Ishikawa (cell line): ENCODE measurements around the gene CD247.

ENCODE experiments used
- CEBPB ChIP-seq: IDR thresholded peaks from 2 replicates; pipeline ENCODE4 v1.6.1; 2012
- CREB1 ChIP-seq: IDR thresholded peaks from 2 replicates; pipeline ENCODE4 v1.6.1; 2012; ENCODE audit warnings: low read depth
- EGR1 ChIP-seq: IDR thresholded peaks from 2 replicates; pipeline ENCODE4 v1.6.1; 2012
- EP300 ChIP-seq: IDR thresholded peaks from 2 replicates; pipeline ENCODE4 v1.6.1; 2012; ENCODE audit warnings: borderline replicate concordance
- FOXM1 ChIP-seq: IDR thresholded peaks from 2 replicates; pipeline ENCODE4 v1.6.1; 2012; ENCODE audit warnings: low read depth, borderline replicate concordance
- MAX ChIP-seq: IDR thresholded peaks from 2 replicates; pipeline ENCODE4 v1.6.1; 2012
- NFIC ChIP-seq: IDR thresholded peaks from 2 replicates; pipeline ENCODE4 v1.6.1; 2012
- RAD21 ChIP-seq: IDR thresholded peaks from 2 replicates; pipeline ENCODE4 v1.6.1; 2012; ENCODE audit warnings: low read depth
- REST ChIP-seq: IDR thresholded peaks from 2 replicates; pipeline ENCODE4 v1.6.1; 2012; ENCODE audit warnings: low read depth, mild to moderate bottlenecking
- TAF1 ChIP-seq: IDR thresholded peaks from 2 replicates; pipeline ENCODE4 v1.6.1; 2012; ENCODE audit warnings: low read depth, mild to moderate bottlenecking
- TCF12 ChIP-seq: IDR thresholded peaks from 2 replicates; pipeline ENCODE4 v1.6.1; 2012; ENCODE audit warnings: low read depth
- TEAD4 ChIP-seq: IDR thresholded peaks from 2 replicates; pipeline ENCODE4 v1.6.1; 2012
- USF1 ChIP-seq: IDR thresholded peaks from 2 replicates; pipeline ENCODE4 v1.6.1; 2012
- YY1 ChIP-seq: IDR thresholded peaks from 2 replicates; pipeline ENCODE4 v1.6.1; 2012; ENCODE audit warnings: low read depth
- ZBTB7A ChIP-seq: IDR thresholded peaks from 2 replicates; pipeline ENCODE4 v1.6.1; 2012; ENCODE audit warnings: low read depth

The CD247 gene

GRCh38 chr1:167502719-167503462, 15.4 kb downstream of the CD247 start:
- TF ChIP-seq FOXM1 (no peak), EGR1 (no peak), CEBPB (no peak), TAF1 (no peak), REST (no peak), ZBTB7A (no peak), TEAD4 (no peak)

GRCh38 chr1:167502192-167502551, 16.2 kb downstream of the CD247 start:
- TF ChIP-seq ZBTB7A (no peak), MAX (no peak), EGR1 (no peak), NFIC (no peak), CEBPB (no peak), FOXM1 (no peak), TCF12 (no peak)

GRCh38 chr1:167501515-167502191, 16.7 kb downstream of the CD247 start:
- no peak for TF ChIP-seq TEAD4
- TF ChIP-seq FOXM1: no peak
- no peak for TF ChIP-seq NFIC
- TF ChIP-seq EP300: no peak
- no peak for TF ChIP-seq YY1
- no peak for TF ChIP-seq REST
- no peak for TF ChIP-seq CREB1

- no peak for TF ChIP-seq MAX
- TF ChIP-seq YY1: no peak
- TF ChIP-seq EP300: no peak
- TF ChIP-seq REST: no peak
- TF ChIP-seq EGR1: no peak
- TF ChIP-seq RAD21: no peak
- no peak for TF ChIP-seq TAF1
Observed at GRCh38 chr1:167500283-167500860, 18.0 kb downstream of the CD247 start.

- TF ChIP-seq NFIC (no peak), RAD21 (no peak), REST (no peak), EGR1 (no peak), TCF12 (no peak), MAX (no peak), USF1 (no peak)
Observed at GRCh38 chr1:167499664-167500101, 18.6 kb downstream of the CD247 start.
